GM18867 (cell line): ENCODE data around the gene TAF4.

ENCODE experiments used
- ATAC-seq: cut with Tn5 transposase; IDR thresholded peaks from one replicate; pipeline ENCODE4 v1.9.1; 2021; ENCODE audit warnings: mild to moderate bottlenecking, moderate library complexity; ENCODE audit not compliant: unreplicated experiment

TAF4 gene

GRCh38 chr20:62025394-62025793 is 40.3 kb downstream of the TAF4 start:
- ATAC-seq: no peak

GRCh38 chr20:62023935-62024334 is 41.7 kb downstream of the TAF4 start:
- ATAC-seq: no peak

- no peak for ATAC-seq
Observed at GRCh38 chr20:62022575-62023139, 43.0 kb downstream of the TAF4 start.

GRCh38 chr20:62021793-62022385 is 43.8 kb downstream of the TAF4 start:
- ATAC-seq: no peak

- no peak for ATAC-seq
Observed at GRCh38 chr20:62020935-62021701, 44.6 kb downstream of the TAF4 start.

DNA sequence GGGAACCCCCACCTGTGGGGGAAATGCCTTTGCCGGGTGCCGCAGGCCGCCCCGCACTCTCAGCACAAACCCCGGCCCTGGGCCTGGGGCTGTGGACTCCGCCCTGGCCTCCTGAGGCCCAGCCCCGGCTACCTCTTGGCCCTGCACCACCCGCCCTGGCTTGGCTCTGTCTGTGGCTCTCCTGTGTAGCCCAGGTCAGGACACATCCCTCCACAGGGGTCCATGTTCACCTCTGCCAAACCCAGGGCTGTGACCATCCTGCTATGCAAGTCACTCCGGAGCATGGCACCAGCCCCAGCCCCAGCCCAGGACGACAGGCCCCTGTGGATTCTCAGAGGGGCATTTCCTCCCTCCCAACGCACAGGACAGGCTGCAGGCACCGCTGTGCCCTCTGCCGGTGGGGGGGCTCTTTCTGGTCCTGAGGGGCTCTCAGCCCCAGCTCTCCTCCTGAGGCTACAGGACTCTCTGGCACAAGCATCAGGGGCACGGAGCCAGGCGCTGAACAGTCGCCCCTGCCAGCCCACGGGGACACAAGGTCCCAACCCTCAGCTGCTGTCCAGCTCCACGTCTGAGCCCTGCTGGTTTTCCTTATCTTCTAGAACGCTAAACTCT is 45.7 kb downstream of the TAF4 start:
- ATAC-seq: no peak

GRCh38 chr20:62019144-62019805 is 46.4 kb downstream of the TAF4 start:
- no peak for ATAC-seq

DNA sequence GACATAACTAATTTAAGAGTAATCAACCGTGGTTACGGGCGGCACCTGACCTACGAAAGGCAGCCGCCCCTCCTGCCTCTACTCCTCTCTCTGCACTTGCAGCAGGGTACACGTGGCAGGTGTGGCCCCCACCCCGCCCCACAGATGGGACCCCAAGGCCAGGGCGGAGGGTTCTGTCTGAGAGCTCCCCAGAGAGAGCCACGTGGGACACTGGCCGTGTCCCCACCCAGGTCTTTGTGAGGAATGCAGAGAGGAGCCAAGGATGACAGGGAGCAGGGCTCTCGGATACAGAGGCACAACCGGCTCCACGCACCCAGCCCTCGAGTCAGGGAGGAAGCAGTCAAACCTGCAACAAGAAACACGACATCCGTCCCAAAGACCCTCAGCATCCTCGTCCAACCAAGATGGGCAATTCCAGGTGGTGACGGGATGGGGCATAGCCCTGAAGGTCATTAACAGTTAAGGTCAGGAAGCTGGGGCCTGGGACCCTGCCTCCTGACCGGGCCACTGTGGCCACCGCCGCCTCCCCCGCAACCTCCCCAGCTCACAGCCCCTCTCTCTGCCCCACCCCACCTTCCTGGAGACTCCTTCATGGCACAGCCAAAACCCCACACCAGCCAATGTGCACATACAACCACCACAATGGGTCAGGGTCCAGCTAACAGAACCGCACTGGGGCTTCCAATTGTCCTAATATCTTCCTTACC is 47.1 kb downstream of the TAF4 start:
- no peak for ATAC-seq

DNA sequence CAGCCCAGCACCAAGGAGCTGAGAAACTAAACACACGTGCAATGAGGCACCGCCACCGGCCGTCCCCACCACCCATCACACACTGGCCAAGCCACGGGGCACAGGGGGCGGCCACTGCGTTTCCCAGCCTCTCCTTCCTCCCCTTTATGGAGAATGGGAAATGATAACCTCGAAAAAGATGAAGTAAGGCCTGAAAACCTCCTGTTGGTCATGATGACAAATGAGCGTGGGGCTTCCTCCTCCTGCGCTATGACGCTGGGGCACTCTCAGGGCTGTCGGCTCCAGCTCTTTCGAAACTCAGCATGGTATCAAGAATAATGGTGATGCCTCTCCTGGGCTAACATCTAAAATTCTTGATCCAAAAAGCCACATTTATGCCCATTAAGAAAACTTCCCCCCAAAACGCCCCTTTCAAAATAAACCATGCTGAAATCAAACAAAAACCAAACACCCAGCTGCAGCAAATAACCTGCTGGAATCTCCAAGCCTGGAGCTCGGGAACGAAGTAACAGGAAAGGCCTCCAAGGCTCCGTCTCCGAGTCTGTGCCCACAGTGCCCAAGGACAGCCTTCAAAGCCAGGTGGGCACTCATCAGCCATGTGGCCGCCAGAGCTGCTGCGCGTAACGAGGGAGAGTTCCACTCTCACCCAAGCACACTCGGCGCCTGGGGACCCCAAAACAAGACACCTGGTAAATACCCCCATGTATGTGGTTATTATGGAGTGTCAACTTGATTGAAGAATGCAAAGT is 50.0 kb downstream of the TAF4 start:
- ATAC-seq: no peak

DNA sequence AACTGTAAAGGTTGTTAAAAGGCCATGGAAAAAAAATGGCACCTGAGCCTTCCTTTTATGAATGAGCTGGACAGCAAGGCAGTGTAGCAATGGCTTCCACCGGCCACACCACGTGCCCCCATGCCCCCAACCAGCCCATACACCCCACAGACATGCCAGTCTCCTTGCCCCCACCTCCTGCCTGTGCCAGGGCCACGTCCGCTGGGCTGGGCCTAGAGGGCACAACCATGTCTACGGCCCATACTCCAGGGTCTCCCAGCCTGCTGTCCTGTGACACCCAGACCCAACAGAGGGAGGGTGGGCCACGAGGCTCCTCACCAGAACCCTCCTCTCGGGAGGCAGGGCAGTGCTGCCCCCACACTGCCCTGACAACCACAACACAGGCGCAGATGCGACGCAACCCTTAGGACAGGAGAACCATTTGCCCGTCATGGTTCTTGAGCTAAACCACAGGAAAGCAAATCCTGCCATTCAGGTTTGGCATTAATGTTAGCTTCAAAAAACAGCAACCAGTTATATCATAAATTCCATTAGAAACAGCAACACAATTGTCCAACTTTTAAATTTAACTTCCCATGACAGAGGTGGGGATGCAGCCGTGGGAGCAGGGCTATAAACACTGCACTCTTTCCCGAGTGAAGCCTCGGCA is 50.7 kb downstream of the TAF4 start:
- ATAC-seq: no peak

DNA sequence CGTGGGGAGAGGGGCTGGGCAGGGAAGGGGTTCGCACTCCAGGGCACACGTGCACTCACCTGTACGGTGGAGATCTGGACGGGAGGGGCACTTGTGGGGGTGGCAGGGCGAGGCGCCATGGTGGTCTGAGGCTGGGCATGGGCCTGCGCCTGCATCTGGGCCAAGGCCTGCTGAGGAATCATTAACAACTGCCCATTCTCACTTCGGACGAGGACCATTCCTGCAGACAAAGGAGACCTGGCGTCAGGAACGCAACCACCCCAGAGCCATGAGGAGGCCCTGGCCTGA is 51.2 kb downstream of the TAF4 start:
- no peak for ATAC-seq

DNA sequence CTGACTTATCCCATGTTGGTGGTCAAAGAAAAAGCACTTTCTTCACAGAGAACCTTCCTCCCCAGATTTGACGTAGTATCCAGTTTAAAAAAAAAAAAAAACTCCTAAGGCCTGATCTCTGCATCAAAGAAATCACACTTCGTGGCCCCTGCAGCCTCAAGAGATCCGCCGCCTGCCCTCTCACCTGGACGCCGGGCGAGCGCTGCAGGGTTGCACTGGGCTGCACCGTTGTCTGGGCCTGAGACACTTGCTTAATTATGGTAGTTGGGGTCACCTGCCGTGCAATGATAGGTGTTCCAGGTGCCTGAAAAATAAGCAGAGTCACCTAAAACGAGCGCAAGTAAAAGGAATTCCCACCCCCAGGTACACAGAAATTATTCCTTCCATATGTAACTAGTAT is 53.0 kb downstream of the TAF4 start:
- no peak for ATAC-seq

DNA sequence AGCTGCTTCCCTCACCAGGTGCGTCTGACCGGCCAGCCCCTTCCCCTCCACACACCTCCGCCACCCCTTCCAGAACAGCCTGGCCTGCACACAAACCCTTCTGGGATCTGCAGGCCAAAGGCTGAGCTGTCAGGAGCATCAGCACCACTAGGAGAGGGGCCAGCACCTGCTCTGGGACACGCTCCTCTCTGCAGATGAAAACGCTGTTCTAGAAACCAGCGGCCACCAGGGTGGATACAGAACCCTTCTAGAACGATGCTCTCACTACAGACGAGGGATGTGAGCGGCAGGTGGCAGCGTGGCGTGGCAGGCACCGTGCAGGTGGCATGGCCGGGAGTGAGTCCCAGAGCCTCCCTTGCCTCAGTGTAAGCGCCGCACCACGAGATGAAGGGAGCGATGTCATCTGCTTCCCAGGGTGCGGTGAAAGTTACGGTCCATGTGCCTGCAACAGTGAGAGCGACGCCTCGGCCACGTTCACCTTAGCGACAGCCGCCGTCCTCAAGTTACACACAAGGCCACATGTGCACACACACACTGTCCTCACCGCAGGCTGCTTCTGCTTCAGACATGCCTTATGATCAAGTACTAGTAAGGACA is 53.6 kb downstream of the TAF4 start:
- ATAC-seq: no peak

GRCh38 chr20:62011403-62011790 is 54.3 kb downstream of the TAF4 start:
- ATAC-seq: no peak

- no peak for ATAC-seq
Observed at GRCh38 chr20:62010551-62011402, 54.9 kb downstream of the TAF4 start.

GRCh38 chr20:62009869-62010445 is 55.7 kb downstream of the TAF4 start:
- ATAC-seq: no peak

DNA sequence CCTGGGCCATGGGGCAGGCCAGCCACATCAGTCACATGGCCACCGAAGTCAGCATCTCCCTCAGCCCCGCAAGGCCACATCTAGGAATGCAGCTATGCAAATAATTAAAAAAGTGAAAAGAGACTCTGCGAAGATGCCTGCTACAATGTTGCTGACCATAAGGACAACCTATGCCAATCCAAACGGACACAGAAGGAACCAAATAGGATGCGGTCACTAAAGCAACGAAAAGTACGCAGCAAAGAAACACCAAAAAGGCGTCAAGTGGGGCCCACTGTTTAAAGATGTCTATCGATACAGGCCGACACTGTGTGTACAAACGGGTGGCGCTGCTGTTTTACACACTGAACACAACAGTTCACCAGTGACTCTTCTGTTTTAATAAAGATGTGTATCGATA is 56.4 kb downstream of the TAF4 start:
- ATAC-seq: no peak

DNA sequence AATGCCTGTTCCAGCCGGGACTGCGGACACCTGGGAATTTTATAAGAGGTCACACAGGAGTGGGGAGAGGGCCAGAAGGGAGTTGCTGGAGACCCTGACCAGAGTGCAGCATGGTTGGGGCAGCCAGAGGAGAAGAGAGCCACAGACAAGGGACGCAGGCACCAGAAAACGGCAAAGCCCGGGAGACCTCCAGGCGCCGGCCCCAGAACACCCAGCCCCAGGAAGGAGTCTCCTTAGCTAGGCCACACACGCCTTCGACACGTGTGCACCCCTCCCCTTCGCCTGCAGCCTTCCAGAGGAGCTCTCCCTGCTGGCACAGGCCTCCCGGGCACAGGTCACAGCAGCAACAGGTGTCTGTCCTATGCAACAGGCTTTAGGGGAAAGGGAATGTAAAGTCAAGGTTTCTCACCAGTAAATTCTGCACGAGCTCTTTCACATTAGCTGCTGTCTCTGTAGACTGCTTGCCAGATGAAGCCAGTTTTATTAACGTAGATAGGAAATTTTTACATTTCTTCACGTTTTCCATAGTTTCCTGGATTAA is 57.0 kb downstream of the TAF4 start:
- ATAC-seq: no peak
